Adrenal gland (tissue), 5 donors: Measurements from ENCODE around the gene ZFAND6.

Source experiments
- CTCF ChIP-seq, 6 experiments: fragments of 450-650 bp in 4 of 6; fragments of 200-600 bp in 2 of 6; sonication (generic) in 1 of 6; IDR thresholded peaks; 1 replicate in 5 of 6; 2 replicates in 1 of 6; pipeline versions ENCODE4 v1.5.1 to v1.8.0; 2016 to 2021; ENCODE audit warnings: antibody characterized with exemption in 6 of 6, mild to moderate bottlenecking in 2 of 6, moderate library complexity in 1 of 6
- POLR2A ChIP-seq, 2 donors: fragments of 450-650 bp; IDR thresholded peaks; one replicate each; pipeline ENCODE4 v1.6.1; 2017; ENCODE audit warnings: antibody characterized with exemption in 2 of 2, mild to moderate bottlenecking in 2 of 2, moderate library complexity in 1 of 2
- donor health status: DM: no; HTN: no; CAD: no.

- TF ChIP-seq CTCF (IDR thresholded peaks at IDR 0.05), result no peak
- TF ChIP-seq POLR2A (IDR thresholded peaks at IDR 0.05), result no peak
These were observed 72.9 kb downstream of the ZFAND6 start for GRCh38 chr15:80132382-80132781.
